Activated T-helper 2 cell treated with anti-CD3 and anti-CD28 coated beads, Interferon-gamma antibody, Interleukin-2, Interleukin-4, amounts not matched to agents 10 μg/mL and 5 μg/mL and 100 μg/mL, durations not matched to agents 14 hours and 24 hours and 36 hours (primary cell): Measurements from ENCODE around the gene TTLL1. TPM values are rescaled to one million over a fixed set of nuclear protein-coding genes. Genes with fewer than 3 reads are reported as not detected.
A peak's percentile ranks its signal among the peaks of the same experiment; 100 is the strongest.
"Not testable (repeated sequence)": the region's sequence is repeated elsewhere in the genome, so short reads cannot be mapped to it uniquely, and the experiment has no call there.

Experiments
- DNase-seq: peaks from one replicate; pipeline ENCODE4 v3.0.0; 2021; ENCODE audit warnings: low spot score
- H3K27ac Mint-ChIP-seq: one replicate; pipeline ENCODE4 v1.8.0; 2021; ENCODE audit warnings: mixed read lengths
- H3K27me3 Mint-ChIP-seq: one replicate; pipeline ENCODE4 v1.8.0; 2021; ENCODE audit warnings: low read depth, mixed read lengths
- H3K36me3 Mint-ChIP-seq: one replicate; pipeline ENCODE4 v1.8.0; 2021; ENCODE audit warnings: low read depth, mixed read lengths
- H3K4me1 Mint-ChIP-seq: one replicate; pipeline ENCODE4 v1.8.0; 2021; ENCODE audit warnings: low read depth, mixed read lengths
- H3K4me3 Mint-ChIP-seq: one replicate; pipeline ENCODE4 v1.8.0; 2021; ENCODE audit warnings: low read depth, mild to moderate bottlenecking, moderate library complexity, mixed read lengths
- H3K9me3 Mint-ChIP-seq: one replicate; pipeline ENCODE4 v1.8.0; 2021; ENCODE audit warnings: mixed read lengths
- intact Hi-C: fragments of 100-400 bp; cut with micrococcal nuclease; formaldehyde crosslinking; loops from one replicate; pipeline ENCODE4 v1.15.1; 2023
- total RNA-seq: library from RNA; stranded (reverse); gene quantifications from 2 replicates; pipeline ENCODE4 v1.2.3, GENCODE V29; 2022

Gene TTLL1
- total RNA-seq, 1 donor from 2014 or later, result 3.4 TPM

GRCh38 chr22:43002202-43002586 is 87.0 kb downstream of the TTLL1 start:
- intact Hi-C loops, result loop anchor here (5.0 kb wide), 1 partner anchor 70 kb away; no protein-coding TSS in a partner anchor
- Mint-ChIP-seq H3K36me3 (peaks cover 4% of the 10 kb centered on the region), H3K27ac (no peak overlapping the region), H3K4me1 (peaks cover 64% of the 10 kb centered on the region), H3K4me3 (peak overlapping the region; percentile 9), H3K9me3 (no peaks in the 10 kb centered on the region), H3K27me3 (no peaks in the 10 kb centered on the region)
- DNase-seq, result no peak

DNA sequence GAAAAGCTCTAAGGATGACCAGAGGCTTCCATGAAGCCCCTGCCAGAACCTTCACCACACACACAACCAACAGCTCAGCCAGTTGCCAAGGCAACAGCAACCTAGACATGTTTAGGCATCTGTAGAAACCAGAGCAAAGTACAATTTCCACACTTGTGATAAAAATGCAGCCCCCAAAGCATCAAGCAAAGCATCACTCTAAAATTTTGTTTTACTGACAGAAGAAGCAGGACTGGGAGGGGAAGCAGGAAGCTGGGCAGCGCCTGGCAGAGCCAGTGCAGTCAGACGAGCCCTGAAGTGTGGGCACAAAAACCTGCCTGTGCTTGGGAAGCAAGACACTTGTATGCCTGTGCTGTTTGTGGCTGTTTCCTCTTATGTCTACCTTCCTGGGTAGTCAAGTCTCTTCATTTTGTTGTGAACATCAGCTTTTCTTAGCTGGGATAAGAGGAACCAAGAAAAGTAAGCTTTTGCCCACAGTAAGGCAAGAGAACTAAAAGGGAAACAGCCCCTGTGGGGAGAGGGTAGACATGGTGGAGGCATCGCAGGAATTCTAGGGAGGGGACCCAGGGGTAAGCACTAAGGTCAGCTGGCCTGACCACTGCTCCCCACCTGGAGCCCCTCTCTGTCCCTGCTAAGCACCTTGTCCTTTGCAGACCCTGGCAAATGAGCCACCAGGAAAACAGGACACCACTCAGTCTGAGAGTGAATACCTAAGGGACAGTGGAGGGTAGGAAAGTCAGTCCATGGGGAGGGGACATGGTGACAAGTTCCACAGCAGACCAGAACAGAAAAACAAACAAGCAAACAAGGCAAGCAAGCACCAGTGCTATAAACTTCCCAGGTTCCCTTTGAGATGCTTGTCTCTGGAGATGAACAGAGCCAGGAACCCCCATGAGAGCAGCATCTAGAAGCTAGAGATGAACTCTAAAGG is 87.7 kb downstream of the TTLL1 start:
- peak overlapping the region; percentile 30 for H3K27ac Mint-ChIP-seq
- intact Hi-C loops, result loop anchor here (2.0 to 5.0 kb wide), 3 partner anchors 13 to 139 kb away; partner anchors contain the start of gene PACSIN2
- no peak for DNase-seq
- no peaks in the 10 kb centered on the region for H3K9me3 Mint-ChIP-seq
- no peaks in the 10 kb centered on the region for H3K27me3 Mint-ChIP-seq
- peaks cover 66% of the 10 kb centered on the region for H3K4me1 Mint-ChIP-seq
- H3K36me3 Mint-ChIP-seq, result peaks cover 4% of the 10 kb centered on the region
- H3K4me3 Mint-ChIP-seq, result no peak overlapping the region

DNA sequence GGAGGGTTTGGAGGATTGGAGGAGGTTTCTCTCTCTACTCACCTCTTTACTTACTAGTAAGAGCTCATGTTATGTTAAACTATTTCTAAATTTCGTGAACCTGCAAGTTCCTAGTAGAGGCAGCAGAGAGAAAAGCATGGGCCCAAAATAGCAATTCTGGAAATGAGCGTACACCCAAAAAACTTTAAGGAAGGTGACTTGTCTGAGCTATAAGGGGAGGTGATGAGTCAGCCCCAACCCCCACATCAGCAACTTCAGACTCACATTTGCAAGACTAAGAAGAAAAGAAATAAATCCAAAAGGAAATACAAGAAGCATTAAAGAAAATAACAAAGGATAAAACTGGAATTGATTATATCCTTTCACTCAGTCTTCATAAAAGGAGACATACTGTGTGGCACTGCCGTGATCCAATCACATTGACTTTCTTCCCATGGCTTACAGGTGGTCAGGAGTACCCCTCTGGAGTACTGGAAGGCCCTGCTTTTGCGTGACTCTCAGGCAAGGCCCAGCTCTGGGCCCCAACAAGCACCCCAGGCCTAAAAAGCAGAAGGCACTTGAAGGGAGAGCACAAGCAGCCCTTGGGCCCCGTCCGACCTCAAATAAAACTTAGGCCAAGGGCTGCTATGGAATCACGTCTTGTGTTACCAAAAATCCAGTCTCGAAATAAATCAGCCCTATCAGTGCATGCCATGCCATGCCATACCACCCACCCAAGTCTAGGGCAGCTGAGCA is 88.6 kb downstream of the TTLL1 start:
- Mint-ChIP-seq H3K27ac (peak overlapping the region; percentile 60), H3K4me3 (peak overlapping the region; percentile 22), H3K4me1 (peaks cover 66% of the 10 kb centered on the region), H3K36me3 (peaks cover 4% of the 10 kb centered on the region), H3K9me3 (no peaks in the 10 kb centered on the region), H3K27me3 (no peaks in the 10 kb centered on the region)
- no peak for DNase-seq
- intact Hi-C loops, result loop anchor here (1.0 to 5.0 kb wide), 4 partner anchors 14 to 138 kb away; partner anchors contain the start of gene PACSIN2

GRCh38 chr22:42997582-42998090 is 91.6 kb downstream of the TTLL1 start:
- H3K9me3 Mint-ChIP-seq, result no peaks in the 10 kb centered on the region
- no peak overlapping the region for H3K4me3 Mint-ChIP-seq
- H3K27me3 Mint-ChIP-seq, result no peaks in the 10 kb centered on the region
- no peak for DNase-seq
- H3K36me3 Mint-ChIP-seq, result peaks cover 5% of the 10 kb centered on the region
- intact Hi-C loops, result no loop called here
- peak overlapping the region; percentile 46 for H3K27ac Mint-ChIP-seq
- peaks cover 45% of the 10 kb centered on the region for H3K4me1 Mint-ChIP-seq

DNA sequence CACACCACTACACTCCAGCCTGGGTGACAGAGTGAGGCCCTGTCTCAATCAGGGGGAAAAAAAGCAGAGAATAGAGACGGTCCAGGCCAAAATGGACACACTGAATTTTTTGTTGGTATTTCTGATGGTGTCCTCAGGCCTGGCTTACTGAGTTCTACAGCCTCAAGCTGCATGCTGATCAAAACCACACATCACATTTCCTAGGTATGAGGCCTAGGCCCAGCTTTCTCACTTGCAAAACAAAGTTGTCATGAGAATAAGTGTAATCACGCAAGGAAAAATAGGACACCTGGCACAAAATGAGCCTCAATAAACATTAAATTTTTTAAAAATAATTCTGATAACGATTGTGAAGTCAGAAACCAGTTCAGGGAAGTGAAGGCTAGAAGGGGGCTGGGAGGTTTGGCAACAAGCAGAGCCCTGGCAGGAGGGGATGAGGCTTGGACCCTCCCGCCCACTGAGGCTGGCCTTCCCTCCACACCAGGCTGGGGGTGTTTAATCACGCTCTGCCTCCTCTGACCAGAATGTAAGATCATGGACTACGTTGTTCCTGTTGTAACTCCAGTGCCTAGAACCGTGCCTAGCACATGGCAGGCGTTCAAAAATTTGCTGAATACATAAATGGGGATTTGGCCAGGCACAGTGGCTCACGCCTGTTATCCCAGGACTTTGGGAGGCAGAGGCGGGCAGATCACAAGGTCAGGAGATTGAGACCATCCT is 92.4 kb downstream of the TTLL1 start:
- H3K9me3 Mint-ChIP-seq, result no peaks in the 10 kb centered on the region
- H3K4me3 Mint-ChIP-seq, result no peak overlapping the region
- H3K4me1 Mint-ChIP-seq, result peaks cover 37% of the 10 kb centered on the region
- no peaks in the 10 kb centered on the region for H3K27me3 Mint-ChIP-seq
- intact Hi-C loops, result no loop called here
- DNase-seq, result no peak
- H3K36me3 Mint-ChIP-seq, result peaks cover 5% of the 10 kb centered on the region
- H3K27ac Mint-ChIP-seq, result no peak overlapping the region

GRCh38 chr22:42995654-42996053 is 93.5 kb downstream of the TTLL1 start:
- H3K9me3 Mint-ChIP-seq, H3K27ac Mint-ChIP-seq, intact Hi-C loops, H3K27me3 Mint-ChIP-seq, DNase-seq, H3K36me3 Mint-ChIP-seq, H3K4me3 Mint-ChIP-seq: not testable (repeated sequence)
- H3K4me1 Mint-ChIP-seq, result peaks cover 29% of the 10 kb centered on the region

- Mint-ChIP-seq H3K27ac (no peak overlapping the region), H3K4me3 (no peak overlapping the region), H3K27me3 (no peaks in the 10 kb centered on the region), H3K4me1 (peaks cover 26% of the 10 kb centered on the region), H3K36me3 (peaks cover 5% of the 10 kb centered on the region), H3K9me3 (no peaks in the 10 kb centered on the region)
- no peak for DNase-seq
- intact Hi-C loops, result no loop called here
Observed at GRCh38 chr22:42994917-42995562, 94.2 kb downstream of the TTLL1 start.

- DNase-seq, result no peak
- intact Hi-C loops, result no loop called here
- Mint-ChIP-seq H3K4me3 (no peak overlapping the region), H3K9me3 (no peaks in the 10 kb centered on the region), H3K36me3 (peaks cover 5% of the 10 kb centered on the region), H3K27ac (no peak overlapping the region), H3K4me1 (peaks cover 25% of the 10 kb centered on the region), H3K27me3 (no peaks in the 10 kb centered on the region)
Observed at GRCh38 chr22:42994276-42994916, 94.8 kb downstream of the TTLL1 start.

DNA sequence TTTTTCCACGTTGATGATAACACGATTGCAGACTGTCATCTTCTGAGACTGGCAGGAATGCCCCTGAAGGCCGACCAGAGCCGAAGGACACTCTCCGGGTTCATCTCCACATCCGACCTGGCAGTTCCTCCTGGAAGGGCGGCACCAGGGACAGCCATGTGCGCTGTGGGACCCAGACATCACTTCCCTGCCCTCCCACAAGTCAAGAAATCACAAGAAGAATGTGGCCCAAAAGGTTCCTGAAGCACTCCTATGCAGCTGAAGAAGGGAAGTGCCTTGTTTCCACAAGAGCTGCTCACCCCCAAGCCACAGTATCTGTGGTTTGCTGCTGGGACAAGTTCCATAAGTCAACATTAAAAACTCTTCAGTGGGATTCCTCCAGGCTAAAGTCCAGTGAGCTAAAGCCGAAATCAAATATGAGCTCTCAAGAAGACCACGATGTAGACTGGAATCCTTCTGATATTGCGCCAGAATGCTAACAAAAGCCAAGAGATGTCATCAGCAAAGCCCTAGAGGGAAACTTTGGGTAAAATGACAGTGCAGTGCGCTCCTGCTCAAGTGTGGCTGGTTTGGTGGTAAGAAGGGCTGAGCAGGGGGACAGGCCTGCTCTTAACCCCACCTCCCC is 95.4 kb downstream of the TTLL1 start:
- no peak for DNase-seq
- H3K9me3 Mint-ChIP-seq, result no peaks in the 10 kb centered on the region
- no peak overlapping the region for H3K4me3 Mint-ChIP-seq
- H3K27ac Mint-ChIP-seq, result no peak overlapping the region
- intact Hi-C loops, result no loop called here
- peaks cover 20% of the 10 kb centered on the region for H3K4me1 Mint-ChIP-seq
- peaks cover 5% of the 10 kb centered on the region for H3K36me3 Mint-ChIP-seq
- no peaks in the 10 kb centered on the region for H3K27me3 Mint-ChIP-seq

GRCh38 chr22:42992886-42993479 is 96.2 kb downstream of the TTLL1 start:
- Mint-ChIP-seq H3K27me3 (no peaks in the 10 kb centered on the region), H3K36me3 (peaks cover 5% of the 10 kb centered on the region), H3K9me3 (no peaks in the 10 kb centered on the region), H3K27ac (no peak overlapping the region), H3K4me1 (peaks cover 12% of the 10 kb centered on the region), H3K4me3 (no peak overlapping the region)
- no peak for DNase-seq
- intact Hi-C loops, result no loop called here

DNA sequence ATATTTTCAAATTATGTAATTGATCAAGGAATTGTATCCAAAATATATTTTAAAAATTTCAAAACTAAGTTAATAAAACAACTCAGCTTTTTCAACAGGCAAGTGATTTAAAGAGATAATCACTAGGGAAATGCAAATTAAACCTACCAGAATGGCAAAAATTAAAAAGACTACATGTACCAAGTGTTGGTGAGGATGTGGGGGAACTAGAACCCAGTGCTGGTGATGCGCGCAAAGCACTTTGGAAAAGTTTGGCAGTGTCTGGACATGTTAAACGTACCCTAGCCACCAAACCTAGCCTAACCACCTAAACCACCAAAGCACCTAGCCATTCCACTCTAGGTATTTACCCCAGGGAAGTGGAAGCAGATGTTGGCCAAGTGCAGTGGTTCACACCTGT is 97.1 kb downstream of the TTLL1 start:
- Mint-ChIP-seq H3K27me3 (no peaks in the 10 kb centered on the region), H3K4me3 (no peak overlapping the region), H3K9me3 (no peaks in the 10 kb centered on the region), H3K27ac (no peak overlapping the region), H3K36me3 (peaks cover 5% of the 10 kb centered on the region), H3K4me1 (peaks cover 7% of the 10 kb centered on the region)
- no peak for DNase-seq
- intact Hi-C loops, result no loop called here
